OCI-LY1 (cell line): ENCODE results near the gene VRK1.

ENCODE experiments used
- H2AFZ ChIP-seq: fragments of 200-600 bp; sonication (generic), shearing (Covaris generic); 2 replicates; pipeline ENCODE4 v1.6.0; 2014; ENCODE audit warnings: antibody characterized with exemption, mild to moderate bottlenecking, low read length
- H3F3A ChIP-seq: fragments of 200-600 bp; sonication (generic), shearing (Covaris generic); 2 replicates; pipeline ENCODE4 v1.6.0; 2014; ENCODE audit warnings: mild to moderate bottlenecking, antibody characterized with exemption, low read length, moderate library complexity; ENCODE audit not compliant: insufficient read depth
- H3K27ac ChIP-seq: fragments of 200-600 bp; sonication (generic); 2 replicates; pipeline ENCODE4 v1.5.1; 2014; ENCODE audit warnings: low read length, mixed run types, mild to moderate bottlenecking, low read depth; ENCODE audit not compliant: poor library complexity, severe bottlenecking
- H3K27me3 ChIP-seq: fragments of 200-600 bp; sonication (generic); 2 replicates; pipeline ENCODE4 v1.6.0; 2014; ENCODE audit warnings: antibody characterized with exemption, mild to moderate bottlenecking, low read length, moderate library complexity; ENCODE audit not compliant: insufficient read depth
- H3K36me3 ChIP-seq: fragments of 200-600 bp; sonication (generic); 2 replicates; pipeline ENCODE4 v1.6.1; 2014; ENCODE audit warnings: mild to moderate bottlenecking, antibody characterized with exemption, low read length, moderate library complexity, mixed read lengths; ENCODE audit not compliant: insufficient read depth
- H3K4me1 ChIP-seq: fragments of 200-600 bp; sonication (generic); 2 replicates; pipeline ENCODE4 v1.5.1; 2014; ENCODE audit warnings: mild to moderate bottlenecking, low read length, moderate library complexity; ENCODE audit not compliant: insufficient read depth, severe bottlenecking
- H3K4me2 ChIP-seq: fragments of 200-600 bp; sonication (generic), shearing (Covaris generic); 2 replicates; pipeline ENCODE4 v1.6.1; 2014; ENCODE audit warnings: low read length
- H3K4me3 ChIP-seq: fragments of 200-600 bp; sonication (generic); 2 replicates; pipeline ENCODE4 v1.5.1; 2014; ENCODE audit warnings: low read length, low read depth, mild to moderate bottlenecking, mixed read lengths; ENCODE audit not compliant: poor library complexity, severe bottlenecking
- H3K79me2 ChIP-seq: fragments of 200-600 bp; shearing (Covaris generic); 2 replicates; pipeline ENCODE4 v1.6.1; 2016; ENCODE audit warnings: mixed run types, low read length, mixed read lengths; ENCODE audit not compliant: insufficient read depth
- H3K9ac ChIP-seq: fragments of 200-600 bp; sonication (generic), shearing (Covaris generic); 2 replicates; pipeline ENCODE4 v1.6.1; 2014; ENCODE audit warnings: mild to moderate bottlenecking, low read length, mixed read lengths
- H3K9me2 ChIP-seq: fragments of 200-600 bp; sonication (generic), shearing (Covaris generic); 2 replicates; pipeline ENCODE4 v1.6.1; 2014; ENCODE audit warnings: low read depth, mild to moderate bottlenecking, low read length, mixed read lengths
- H3K9me3 ChIP-seq: fragments of 200-600 bp; shearing (Covaris generic); 2 replicates; pipeline ENCODE4 v1.6.1; 2014; ENCODE audit warnings: low read length, mixed read lengths
- H4K20me1 ChIP-seq: fragments of 200-600 bp; sonication (generic), shearing (Covaris generic); 2 replicates; pipeline ENCODE4 v1.6.0; 2016; ENCODE audit warnings: mild to moderate bottlenecking, low read length; ENCODE audit not compliant: insufficient read depth
- EZH2 ChIP-seq: fragments of 200-600 bp; sonication (generic), shearing (Covaris generic); IDR thresholded peaks from 2 replicates; pipeline ENCODE4 v1.8.0; 2017; ENCODE audit warnings: borderline replicate concordance, mixed run types, mild to moderate bottlenecking, antibody characterized with exemption, low read length, moderate library complexity, mixed read lengths
- TF ChIP-seq, protein P1 (sequence below): fragments of 200-600 bp; sonication (generic), shearing (Covaris generic); IDR thresholded peaks from 2 replicates; pipeline ENCODE4 v1.5.1; 2017; ENCODE audit warnings: mild to moderate bottlenecking, antibody characterized with exemption, low read length, moderate library complexity, mixed read lengths

Gene VRK1

DNA sequence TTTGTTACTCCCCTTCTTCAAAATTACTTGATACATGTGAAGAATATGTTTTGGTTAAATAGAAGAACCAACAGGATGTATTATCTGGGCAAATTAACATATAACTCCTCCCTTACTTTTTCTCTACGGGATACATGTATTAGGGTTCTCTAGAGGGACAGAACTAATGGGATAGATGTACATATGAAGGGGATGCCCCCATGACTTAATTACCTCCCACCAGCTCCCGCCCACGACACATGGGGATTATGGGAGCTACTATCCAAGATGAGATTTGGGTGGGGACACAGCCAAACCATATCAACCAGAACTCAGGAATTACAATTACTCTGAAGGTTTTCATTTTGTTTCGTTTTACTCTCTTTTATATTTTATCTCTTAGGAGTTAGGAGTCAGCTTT lies 41.3 kb downstream of the VRK1 start:
- Histone ChIP-seq H3K79me2 (no peaks in the 10 kb centered on the region; the same call in 1 of the 2 replicates), H3K4me1 (no peaks in the 10 kb centered on the region), H3K9ac (no peak overlapping the region), H3K9me3 (no peaks in the 10 kb centered on the region), H3K4me3 (no peak overlapping the region), H3K27me3 (no peaks in the 10 kb centered on the region), H3K36me3 (peaks cover 85% of the 10 kb centered on the region), H3K9me2 (no peaks in the 10 kb centered on the region), H2AFZ (no peak overlapping the region), H3K4me2 (no peak overlapping the region), H3K27ac (no peak overlapping the region), H3F3A (no peaks in the 10 kb centered on the region), H4K20me1 (no peaks in the 10 kb centered on the region)
- TF ChIP-seq, protein P1, sequence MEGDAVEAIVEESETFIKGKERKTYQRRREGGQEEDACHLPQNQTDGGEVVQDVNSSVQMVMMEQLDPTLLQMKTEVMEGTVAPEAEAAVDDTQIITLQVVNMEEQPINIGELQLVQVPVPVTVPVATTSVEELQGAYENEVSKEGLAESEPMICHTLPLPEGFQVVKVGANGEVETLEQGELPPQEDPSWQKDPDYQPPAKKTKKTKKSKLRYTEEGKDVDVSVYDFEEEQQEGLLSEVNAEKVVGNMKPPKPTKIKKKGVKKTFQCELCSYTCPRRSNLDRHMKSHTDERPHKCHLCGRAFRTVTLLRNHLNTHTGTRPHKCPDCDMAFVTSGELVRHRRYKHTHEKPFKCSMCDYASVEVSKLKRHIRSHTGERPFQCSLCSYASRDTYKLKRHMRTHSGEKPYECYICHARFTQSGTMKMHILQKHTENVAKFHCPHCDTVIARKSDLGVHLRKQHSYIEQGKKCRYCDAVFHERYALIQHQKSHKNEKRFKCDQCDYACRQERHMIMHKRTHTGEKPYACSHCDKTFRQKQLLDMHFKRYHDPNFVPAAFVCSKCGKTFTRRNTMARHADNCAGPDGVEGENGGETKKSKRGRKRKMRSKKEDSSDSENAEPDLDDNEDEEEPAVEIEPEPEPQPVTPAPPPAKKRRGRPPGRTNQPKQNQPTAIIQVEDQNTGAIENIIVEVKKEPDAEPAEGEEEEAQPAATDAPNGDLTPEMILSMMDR, result no peak
- no peak for TF ChIP-seq EZH2

DNA sequence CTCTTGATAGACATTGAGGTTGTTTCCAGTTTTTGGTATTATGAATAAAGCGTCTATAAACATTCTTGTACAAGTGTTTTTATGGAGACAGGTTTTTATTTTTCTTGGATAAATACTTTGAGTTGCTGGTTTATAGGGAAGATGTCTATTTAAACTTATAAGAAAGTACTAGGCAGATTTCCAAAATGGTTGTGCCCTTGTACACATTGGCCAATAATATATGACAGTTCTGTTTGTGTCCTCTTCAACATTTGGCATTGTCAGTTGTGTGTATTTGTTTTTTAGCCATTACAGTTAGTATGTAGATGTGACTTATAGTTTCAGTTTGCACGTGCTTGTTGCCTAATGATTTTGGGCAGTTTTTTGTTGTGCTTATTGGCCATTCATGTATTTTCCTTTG lies 42.1 kb downstream of the VRK1 start:
- H3K36me3 ChIP-seq, result peaks cover 85% of the 10 kb centered on the region

DNA sequence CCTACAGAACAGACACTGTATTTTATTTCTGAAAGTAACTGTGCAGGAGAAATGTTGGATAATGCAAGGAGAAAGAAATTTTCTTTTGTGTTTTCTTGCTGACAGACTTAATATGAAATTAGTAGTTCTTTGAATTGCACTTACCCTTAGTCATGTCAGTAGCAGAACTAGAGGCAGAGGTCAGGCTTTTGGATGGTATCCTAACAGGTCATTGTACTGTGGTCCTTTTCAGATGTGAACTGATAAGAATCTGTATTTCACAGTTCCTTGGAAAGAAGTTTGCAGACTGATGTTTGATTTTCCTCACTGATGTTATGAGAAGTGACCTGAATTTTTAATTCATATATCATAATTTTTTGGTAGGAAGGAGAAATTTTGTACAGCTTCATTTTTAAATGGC lies 46.0 kb downstream of the VRK1 start:
- Histone ChIP-seq H4K20me1 (no peaks in the 10 kb centered on the region), H3K36me3 (peaks cover 73% of the 10 kb centered on the region), H3K4me3 (no peak overlapping the region), H2AFZ (no peak overlapping the region), H3K27me3 (no peaks in the 10 kb centered on the region), H3K9me2 (no peaks in the 10 kb centered on the region), H3F3A (no peaks in the 10 kb centered on the region), H3K27ac (no peak overlapping the region), H3K4me1 (no peaks in the 10 kb centered on the region), H3K9me3 (no peaks in the 10 kb centered on the region), H3K4me2 (no peak overlapping the region), H3K79me2 (no peaks in the 10 kb centered on the region; the same call in 1 of the 2 replicates), H3K9ac (no peak overlapping the region)
- no peak for TF ChIP-seq EZH2
- TF ChIP-seq, protein P1, result no peak

More for the DNA sequence above, 42.1 kb downstream of the VRK1 start:
- no peaks in the 10 kb centered on the region for H3K9me3 ChIP-seq
- H4K20me1 ChIP-seq, result no peaks in the 10 kb centered on the region
- H3K9ac ChIP-seq, result no peak overlapping the region
- no peak overlapping the region for H3K27ac ChIP-seq
- no peaks in the 10 kb centered on the region for H3K27me3 ChIP-seq
- no peak overlapping the region for H3K4me3 ChIP-seq
- H3K4me1 ChIP-seq, result no peaks in the 10 kb centered on the region
- no peaks in the 10 kb centered on the region for H3F3A ChIP-seq
- H3K4me2 ChIP-seq, result no peak overlapping the region
- no peak overlapping the region for H2AFZ ChIP-seq
- H3K9me2 ChIP-seq, result no peaks in the 10 kb centered on the region
- TF ChIP-seq, protein P1, result no peak
- no peak for TF ChIP-seq EZH2
- no peaks in the 10 kb centered on the region; the same call in 1 of the 2 replicates for H3K79me2 ChIP-seq
